ENCODE results near the gene REST.
A peak's percentile ranks its signal among the peaks of the same experiment; 100 is the strongest.
"Not testable (repeated sequence)": the region's sequence is repeated elsewhere in the genome, so short reads cannot be mapped to it uniquely, and the experiment has no call there.

Gene REST

GRCh38 chr4:56908206-56909085 is 746 bp downstream of the REST start:
- DNase-seq = peak; percentile 61
- in situ Hi-C loops (cut with HindIII; ENCODE audit: low pct_ligation_motif_present, low pct_unique_long_range_greater_than_20kb, low sequenced_read_pairs) = no loop called here

DNA sequence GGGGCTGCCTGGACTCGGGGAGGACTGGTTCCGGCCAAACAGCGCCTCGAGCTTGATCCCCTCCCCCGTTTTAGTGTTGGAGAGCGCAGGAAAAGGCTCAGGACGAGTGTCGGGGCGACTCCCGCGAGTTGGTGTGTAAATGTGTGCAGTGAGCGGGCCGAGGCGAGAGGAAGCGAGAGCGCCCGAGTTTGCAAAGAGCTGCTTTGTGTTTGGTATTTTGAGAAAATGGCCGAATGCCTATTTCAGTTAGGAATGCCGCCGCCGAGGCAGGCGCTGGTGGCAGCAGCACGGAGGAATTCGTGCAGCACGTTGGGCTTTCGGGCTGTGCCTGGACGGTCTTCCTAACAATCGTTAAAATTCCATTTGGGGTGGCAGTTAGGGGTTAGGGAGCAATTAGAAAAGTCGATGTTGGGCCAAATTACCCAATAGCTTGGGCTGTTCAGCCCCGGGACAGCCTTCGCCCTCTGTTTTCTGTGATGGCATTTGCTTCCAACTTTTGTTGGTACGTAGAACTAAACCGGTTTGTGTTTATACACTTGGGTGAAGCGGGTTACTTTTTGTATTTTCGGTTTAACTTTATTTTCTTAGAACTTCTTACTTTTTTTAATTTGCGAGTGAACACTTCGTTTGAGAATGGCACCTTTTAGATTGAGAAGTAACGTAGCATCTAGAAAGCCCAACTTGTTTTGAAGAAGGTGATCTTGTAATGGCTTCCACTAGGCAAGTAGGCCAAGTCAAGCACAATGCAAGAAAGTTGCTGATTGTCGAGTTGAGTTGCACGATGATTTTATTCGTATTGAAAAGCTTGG is 1.6 kb downstream of the REST start:
- in situ Hi-C loops (cut with HindIII; ENCODE audit: low pct_ligation_motif_present, low pct_unique_long_range_greater_than_20kb, low sequenced_read_pairs) = no loop called here
- DNase-seq = peak; percentile 55

DNA sequence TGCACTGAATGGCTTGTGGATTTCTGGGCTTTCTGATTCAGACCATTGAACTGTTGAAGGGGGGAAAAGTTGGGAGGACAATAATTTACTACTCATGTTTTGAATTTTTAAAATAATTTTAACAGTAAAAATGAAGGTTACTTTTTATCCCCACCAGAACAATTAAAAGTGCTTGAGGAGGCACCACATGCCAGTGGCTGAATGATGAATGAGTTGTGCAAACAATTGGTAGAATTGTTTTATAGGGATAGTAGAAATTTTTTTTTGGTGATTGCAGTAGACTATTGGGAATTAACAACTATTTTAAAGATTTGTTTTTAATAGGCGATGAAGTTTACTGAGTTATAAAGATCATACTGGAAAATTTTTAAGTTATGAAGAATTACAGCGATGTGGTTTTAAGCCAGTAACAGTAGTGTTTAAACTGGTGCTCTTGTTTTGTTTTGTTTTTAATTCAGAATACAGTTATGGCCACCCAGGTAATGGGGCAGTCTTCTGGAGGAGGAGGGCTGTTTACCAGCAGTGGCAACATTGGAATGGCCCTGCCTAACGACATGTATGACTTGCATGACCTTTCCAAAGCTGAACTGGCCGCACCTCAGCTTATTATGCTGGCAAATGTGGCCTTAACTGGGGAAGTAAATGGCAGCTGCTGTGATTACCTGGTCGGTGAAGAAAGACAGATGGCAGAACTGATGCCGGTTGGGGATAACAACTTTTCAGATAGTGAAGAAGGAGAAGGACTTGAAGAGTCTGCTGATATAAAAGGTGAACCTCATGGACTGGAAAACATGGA is 2.7 kb downstream of the REST start:
- in situ Hi-C loops (cut with HindIII; ENCODE audit: low pct_ligation_motif_present, low pct_unique_long_range_greater_than_20kb, low sequenced_read_pairs) = no loop called here
- no peak for DNase-seq

- in situ Hi-C loops (cut with HindIII; ENCODE audit: low pct_ligation_motif_present, low pct_unique_long_range_greater_than_20kb, low sequenced_read_pairs) = no loop called here
Measured at GRCh38 chr4:56914336-56914735, 6.6 kb downstream of the REST start.

DNA sequence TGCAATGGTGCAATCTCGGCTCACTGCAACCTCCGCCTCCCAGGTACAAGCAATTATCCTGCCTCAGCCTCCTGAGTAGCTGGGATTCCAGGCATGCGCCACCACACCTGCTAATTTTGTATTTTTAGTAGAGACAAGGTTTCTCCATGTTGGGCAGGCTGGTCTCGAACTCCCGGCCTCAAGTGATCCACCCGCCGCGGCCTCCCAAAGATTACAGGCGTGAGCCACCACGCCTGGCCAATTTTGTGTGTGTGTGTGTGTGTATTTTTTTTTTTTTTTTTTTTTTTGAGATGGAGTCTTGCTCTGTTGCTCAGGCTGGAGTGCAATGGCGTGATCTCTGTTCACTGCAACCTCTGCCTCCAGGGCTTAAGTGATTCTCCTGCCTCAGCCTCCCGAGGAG is 7.3 kb downstream of the REST start:
- in situ Hi-C loops (cut with HindIII; ENCODE audit: low pct_ligation_motif_present, low pct_unique_long_range_greater_than_20kb, low sequenced_read_pairs); DNase-seq: not testable (repeated sequence)

More at GRCh38 chr4:56914336-56914735, 6.6 kb downstream of the REST start:
- no peak for DNase-seq

- no peak for DNase-seq
- in situ Hi-C loops (cut with HindIII; ENCODE audit: low pct_ligation_motif_present, low pct_unique_long_range_greater_than_20kb, low sequenced_read_pairs) = no loop called here
Measured at GRCh38 chr4:56927196-56927595, 19.5 kb downstream of the REST start.

- no peak for DNase-seq
- in situ Hi-C loops (cut with HindIII; ENCODE audit: low pct_ligation_motif_present, low pct_unique_long_range_greater_than_20kb, low sequenced_read_pairs) = no loop called here
Measured at GRCh38 chr4:56930638-56931037, 22.9 kb downstream of the REST start.

- no peak for DNase-seq
- in situ Hi-C loops (cut with HindIII; ENCODE audit: low pct_ligation_motif_present, low pct_unique_long_range_greater_than_20kb, low sequenced_read_pairs) = no loop called here
Measured at GRCh38 chr4:56931924-56932323, 24.2 kb downstream of the REST start.

DNA sequence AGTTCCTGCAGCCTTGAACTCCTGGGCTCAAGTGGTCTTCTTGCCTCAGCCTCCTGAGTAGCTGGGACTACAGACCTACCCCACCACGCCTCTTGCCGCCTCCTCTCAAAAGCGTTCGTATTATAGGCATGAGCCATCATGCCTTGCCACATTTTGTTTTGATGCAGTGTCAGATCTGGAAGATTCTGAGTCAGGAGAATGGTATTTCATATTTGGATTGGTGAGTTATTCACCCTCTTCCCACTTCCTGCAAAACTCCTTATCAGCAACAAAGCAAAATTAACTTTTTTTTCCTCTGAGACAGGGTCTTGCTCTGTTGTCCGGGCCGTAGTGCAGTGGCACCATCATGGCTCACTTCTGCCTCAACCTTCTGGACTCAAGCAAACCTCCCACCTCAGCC is 29.6 kb downstream of the REST start:
- in situ Hi-C loops (cut with HindIII; ENCODE audit: low pct_ligation_motif_present, low pct_unique_long_range_greater_than_20kb, low sequenced_read_pairs) = no loop called here
- DNase-seq = peak; percentile 65

DNA sequence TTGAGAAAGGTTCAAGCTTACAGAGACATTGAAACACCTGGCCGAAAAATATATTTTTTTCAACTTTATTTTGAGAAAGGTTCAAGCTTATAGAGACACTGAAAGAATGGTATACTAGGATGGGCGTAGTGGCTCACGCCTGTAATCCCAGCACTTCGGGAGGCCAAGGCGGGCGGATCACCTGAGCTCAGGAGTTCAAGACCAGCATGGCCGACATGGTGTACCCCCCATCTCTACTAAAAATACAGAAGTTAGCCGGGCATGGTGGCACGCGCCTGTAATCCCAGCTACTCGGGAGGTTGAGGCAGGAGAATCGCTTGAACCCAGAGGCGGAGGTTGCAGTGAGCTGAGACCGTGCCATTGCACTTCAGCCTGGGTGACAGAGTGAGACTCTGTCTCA is 32.1 kb downstream of the REST start:
- DNase-seq; in situ Hi-C loops (cut with HindIII; ENCODE audit: low pct_ligation_motif_present, low pct_unique_long_range_greater_than_20kb, low sequenced_read_pairs): not testable (repeated sequence)

DNA sequence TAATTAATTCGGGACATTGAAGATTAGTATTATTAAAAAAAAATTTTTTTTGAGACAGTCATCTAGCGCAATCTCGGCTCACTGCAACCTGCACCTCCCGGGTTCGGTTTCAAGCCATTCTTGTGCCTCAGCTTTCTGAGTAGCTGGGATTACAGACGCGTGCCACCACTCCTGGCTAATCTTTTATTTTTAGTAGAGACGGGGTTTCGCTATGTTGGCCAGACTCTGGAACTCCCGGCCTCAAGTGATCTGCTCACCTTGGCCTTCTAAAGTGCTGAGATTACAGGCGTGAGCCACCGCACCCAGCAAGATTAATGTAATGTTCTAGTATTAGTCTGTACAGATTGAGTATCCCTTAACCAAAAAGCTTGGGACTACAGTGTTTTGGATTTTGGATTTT is 32.7 kb downstream of the REST start:
- DNase-seq = no peak
- in situ Hi-C loops (cut with HindIII; ENCODE audit: low pct_ligation_motif_present, low pct_unique_long_range_greater_than_20kb, low sequenced_read_pairs) = no loop called here

DNA sequence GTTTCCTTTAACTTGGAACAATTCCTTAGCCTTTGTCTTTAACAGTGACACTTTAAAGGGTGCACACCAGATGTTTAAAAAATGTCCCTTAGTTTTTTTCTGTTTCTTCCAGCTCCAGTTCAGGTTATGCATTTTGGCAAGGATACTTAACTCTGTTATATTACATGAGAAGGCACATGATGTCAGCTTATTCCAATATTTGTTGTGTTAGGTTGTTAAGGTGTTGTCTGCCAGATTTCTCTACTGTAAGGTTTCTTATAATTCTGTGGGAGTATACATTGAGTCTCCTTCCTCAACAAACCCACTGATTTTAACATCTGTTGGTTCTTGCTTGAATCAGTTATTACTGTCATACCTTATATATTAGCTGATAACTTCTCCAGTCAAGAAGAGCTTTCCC is 33.3 kb downstream of the REST start:
- in situ Hi-C loops (cut with HindIII; ENCODE audit: low pct_ligation_motif_present, low pct_unique_long_range_greater_than_20kb, low sequenced_read_pairs) = no loop called here
- DNase-seq = no peak

DNA sequence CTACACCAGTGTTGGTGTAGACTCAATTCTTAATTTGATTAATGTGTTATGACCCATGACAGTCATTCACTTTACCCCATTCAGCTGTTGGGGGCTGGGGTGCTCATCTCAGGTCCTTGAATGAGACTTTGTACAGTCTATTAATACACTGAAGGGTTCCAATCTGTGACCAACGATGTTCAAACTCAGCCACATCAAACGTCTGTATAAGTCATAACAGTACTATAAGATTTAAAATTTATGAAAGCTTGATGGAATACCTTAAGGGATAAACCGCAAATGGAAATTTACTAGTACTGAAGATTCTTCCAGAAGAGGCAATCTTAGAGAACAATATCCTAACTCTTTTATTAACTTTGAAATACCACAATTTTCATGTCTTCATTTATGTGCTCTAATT is 33.7 kb downstream of the REST start:
- in situ Hi-C loops (cut with HindIII; ENCODE audit: low pct_ligation_motif_present, low pct_unique_long_range_greater_than_20kb, low sequenced_read_pairs) = no loop called here
- no peak for DNase-seq

DNA sequence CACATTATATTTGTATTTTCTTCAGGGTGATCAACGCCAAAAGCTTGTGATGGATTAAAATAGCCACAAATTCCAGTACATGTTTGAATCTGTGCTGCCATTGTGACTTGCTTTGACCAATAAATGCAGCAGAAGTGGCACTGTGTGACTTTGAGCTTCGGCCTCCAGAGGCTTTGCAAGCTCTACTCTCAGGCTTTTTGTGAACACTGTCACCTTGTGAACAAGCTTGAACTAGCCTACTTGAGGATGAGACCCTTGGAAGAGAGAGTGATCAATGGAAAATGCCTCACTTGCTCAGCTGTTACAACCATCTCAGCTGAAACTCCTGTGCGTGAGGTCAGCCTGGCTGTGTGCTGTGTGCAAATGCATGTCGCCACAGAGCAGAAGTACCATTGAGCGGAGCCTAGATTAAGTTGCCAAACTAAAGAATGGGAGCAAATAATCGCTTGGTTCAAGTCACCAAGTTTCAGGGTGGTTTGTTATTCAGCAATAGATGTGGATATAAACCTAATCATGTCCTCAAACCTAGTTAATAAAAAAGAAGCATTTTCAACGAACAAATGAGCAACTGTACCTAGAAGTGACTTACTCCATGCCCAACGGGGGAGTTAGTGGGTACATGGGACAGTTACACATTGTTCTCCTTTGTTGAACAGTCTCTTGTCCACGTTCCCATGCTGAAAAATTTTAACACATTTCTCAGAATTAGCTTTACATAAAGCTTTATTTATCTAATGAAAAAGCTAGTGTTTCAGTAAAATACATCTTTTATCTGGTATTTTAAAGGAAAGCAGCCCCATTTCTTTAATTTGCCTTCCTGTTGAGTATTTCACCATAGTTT is 46.2 kb downstream of the REST start:
- in situ Hi-C loops (cut with HindIII; ENCODE audit: low pct_ligation_motif_present, low pct_unique_long_range_greater_than_20kb, low sequenced_read_pairs) = no loop called here
- DNase-seq = no peak

- DNase-seq = peak; percentile 80
- in situ Hi-C loops (cut with HindIII; ENCODE audit: low pct_ligation_motif_present, low pct_unique_long_range_greater_than_20kb, low sequenced_read_pairs) = no loop called here
Measured at GRCh38 chr4:56958111-56958517, 50.4 kb downstream of the REST start.

- in situ Hi-C loops (cut with HindIII; ENCODE audit: low pct_ligation_motif_present, low pct_unique_long_range_greater_than_20kb, low sequenced_read_pairs) = no loop called here
- DNase-seq = no peak
Measured at GRCh38 chr4:56959100-56959499, 51.4 kb downstream of the REST start.

DNA sequence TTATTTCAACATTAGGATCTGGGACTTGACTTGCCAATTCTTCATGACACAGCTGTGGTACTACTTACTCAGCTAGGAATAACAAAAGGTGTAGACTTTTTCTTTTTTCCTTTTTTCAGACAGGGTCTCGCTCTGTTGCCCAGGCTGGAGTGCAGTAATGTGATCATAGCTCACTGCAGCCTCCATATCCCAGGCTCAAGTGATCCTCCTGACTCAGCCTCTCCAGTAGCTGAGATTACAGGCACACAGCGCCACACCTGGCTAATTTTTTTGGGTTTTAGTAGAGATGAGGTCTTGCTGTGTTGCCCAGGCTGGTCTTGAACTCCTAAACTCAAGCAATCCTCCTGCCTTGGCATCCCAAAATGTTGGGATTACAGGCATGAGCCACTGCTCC is 53.4 kb downstream of the REST start:
- no peak for DNase-seq
- in situ Hi-C loops (cut with HindIII; ENCODE audit: low pct_ligation_motif_present, low pct_unique_long_range_greater_than_20kb, low sequenced_read_pairs) = no loop called here

DNA sequence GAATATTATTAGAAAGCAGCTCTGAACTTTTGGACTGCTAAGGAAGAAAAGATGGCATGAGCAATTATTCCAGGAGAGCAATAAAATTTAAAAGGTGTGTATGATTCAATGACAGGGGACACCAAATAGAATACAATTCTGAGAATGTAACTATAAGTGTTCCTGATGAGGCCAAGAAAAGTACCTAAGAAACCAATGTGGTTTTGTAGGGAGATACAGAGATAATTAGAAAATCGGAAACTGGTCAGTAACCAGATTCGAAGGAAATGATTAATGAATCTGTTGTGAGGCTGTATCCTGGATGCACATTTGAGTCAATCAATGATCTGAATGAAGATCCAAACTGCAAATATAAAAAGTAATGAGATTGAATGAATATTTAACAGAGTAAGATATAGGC is 63.7 kb downstream of the REST start:
- in situ Hi-C loops (cut with HindIII; ENCODE audit: low pct_ligation_motif_present, low pct_unique_long_range_greater_than_20kb, low sequenced_read_pairs) = no loop called here
- DNase-seq = no peak

All from ACHN (cell line).